GM18505 (cell line): ENCODE results near the gene DNAJC24.

ENCODE experiments used
- ATAC-seq: cut with Tn5 transposase; IDR thresholded peaks from one replicate; pipeline ENCODE4 v1.9.1; 2021; ENCODE audit not compliant: unreplicated experiment
- POLR2A ChIP-seq: IDR thresholded peaks from 4 replicates; pipeline ENCODE4 v1.6.1; 2011; ENCODE audit warnings: borderline replicate concordance; ENCODE audit not compliant: insufficient read depth, insufficient read length; ENCODE audit errors: extremely low read depth

Gene DNAJC24

GRCh38 chr11:31480930-31481329 lies 111.3 kb downstream of the DNAJC24 start:
- TF ChIP-seq POLR2A, result no peak
- ATAC-seq, result no peak
